HG03558 (cell line): ENCODE data around the gene FRMD6.
"Not testable (repeated sequence)": the region's sequence is repeated elsewhere in the genome, so short reads cannot be mapped to it uniquely, and the experiment has no call there.

Source experiments
- ATAC-seq: cut with Tn5 transposase; IDR thresholded peaks from one replicate; pipeline ENCODE4 v1.9.1; 2021; ENCODE audit warnings: moderate number of reproducible peaks; ENCODE audit not compliant: unreplicated experiment; ENCODE audit errors: extremely low read depth

The FRMD6 gene

GRCh38 chr14:51716610-51717009, 64.9 kb downstream of the FRMD6 start:
- no peak for ATAC-seq

- no peak for ATAC-seq
Measured at GRCh38 chr14:51717766-51718165, 66.1 kb downstream of the FRMD6 start.

GRCh38 chr14:51719955-51720354, 68.2 kb downstream of the FRMD6 start:
- no peak for ATAC-seq

- no peak for ATAC-seq
Measured at GRCh38 chr14:51723990-51724389, 72.3 kb downstream of the FRMD6 start.

- no peak for ATAC-seq
Measured at GRCh38 chr14:51724650-51725049, 72.9 kb downstream of the FRMD6 start.

- no peak for ATAC-seq
Measured at GRCh38 chr14:51725061-51725460, 73.4 kb downstream of the FRMD6 start.

GRCh38 chr14:51726166-51726899, 74.6 kb downstream of the FRMD6 start:
- no peak for ATAC-seq

GRCh38 chr14:51727526-51727925, 75.8 kb downstream of the FRMD6 start:
- ATAC-seq, result no peak

GRCh38 chr14:51730098-51730497, 78.4 kb downstream of the FRMD6 start:
- no peak for ATAC-seq

- no peak for ATAC-seq
Measured at GRCh38 chr14:51730684-51731083, 79.0 kb downstream of the FRMD6 start.

- ATAC-seq, result no peak
Measured at GRCh38 chr14:51732494-51733112, 80.9 kb downstream of the FRMD6 start.

GRCh38 chr14:51733147-51733546, 81.4 kb downstream of the FRMD6 start:
- ATAC-seq, result no peak

GRCh38 chr14:51735851-51736250, 84.1 kb downstream of the FRMD6 start:
- no peak for ATAC-seq

- ATAC-seq, result no peak
Measured at GRCh38 chr14:51738754-51739153, 87.0 kb downstream of the FRMD6 start.

- ATAC-seq, result no peak
Measured at GRCh38 chr14:51743588-51744000, 91.9 kb downstream of the FRMD6 start.

GRCh38 chr14:51744372-51745130, 92.8 kb downstream of the FRMD6 start:
- no peak for ATAC-seq

GRCh38 chr14:51746823-51747222, 95.1 kb downstream of the FRMD6 start:
- ATAC-seq, result not testable (repeated sequence)

GRCh38 chr14:51750542-51750941, 98.8 kb downstream of the FRMD6 start:
- no peak for ATAC-seq

GRCh38 chr14:51751611-51752345, 100.1 kb downstream of the FRMD6 start:
- not testable (repeated sequence) for ATAC-seq

GRCh38 chr14:51757756-51758155, 106.0 kb downstream of the FRMD6 start:
- ATAC-seq, result not testable (repeated sequence)

GRCh38 chr14:51759950-51760349, 108.2 kb downstream of the FRMD6 start:
- no peak for ATAC-seq
